ENCODE results near the gene USP12.

DNA sequence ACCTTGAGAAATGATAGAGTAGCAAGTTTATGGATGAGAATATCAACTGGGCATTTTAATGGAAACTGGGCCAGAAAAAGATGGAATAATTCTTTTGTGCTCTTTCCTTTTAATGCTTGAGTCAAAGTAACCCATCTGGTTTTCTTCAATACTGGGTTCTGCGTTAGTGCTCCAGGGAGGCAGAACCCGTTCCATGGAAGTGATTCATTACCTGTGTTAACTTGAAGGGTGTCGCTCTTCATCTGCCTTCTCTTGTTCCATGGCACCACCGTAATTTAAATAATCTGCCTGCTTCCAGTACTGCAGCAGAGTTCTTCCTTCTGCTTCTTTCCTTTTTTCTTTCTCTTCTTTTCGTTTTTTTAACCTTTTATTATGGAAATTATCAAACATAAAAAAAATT, 14.7 kb upstream of the USP12 start:
- TF ChIP-seq, protein P1, sequence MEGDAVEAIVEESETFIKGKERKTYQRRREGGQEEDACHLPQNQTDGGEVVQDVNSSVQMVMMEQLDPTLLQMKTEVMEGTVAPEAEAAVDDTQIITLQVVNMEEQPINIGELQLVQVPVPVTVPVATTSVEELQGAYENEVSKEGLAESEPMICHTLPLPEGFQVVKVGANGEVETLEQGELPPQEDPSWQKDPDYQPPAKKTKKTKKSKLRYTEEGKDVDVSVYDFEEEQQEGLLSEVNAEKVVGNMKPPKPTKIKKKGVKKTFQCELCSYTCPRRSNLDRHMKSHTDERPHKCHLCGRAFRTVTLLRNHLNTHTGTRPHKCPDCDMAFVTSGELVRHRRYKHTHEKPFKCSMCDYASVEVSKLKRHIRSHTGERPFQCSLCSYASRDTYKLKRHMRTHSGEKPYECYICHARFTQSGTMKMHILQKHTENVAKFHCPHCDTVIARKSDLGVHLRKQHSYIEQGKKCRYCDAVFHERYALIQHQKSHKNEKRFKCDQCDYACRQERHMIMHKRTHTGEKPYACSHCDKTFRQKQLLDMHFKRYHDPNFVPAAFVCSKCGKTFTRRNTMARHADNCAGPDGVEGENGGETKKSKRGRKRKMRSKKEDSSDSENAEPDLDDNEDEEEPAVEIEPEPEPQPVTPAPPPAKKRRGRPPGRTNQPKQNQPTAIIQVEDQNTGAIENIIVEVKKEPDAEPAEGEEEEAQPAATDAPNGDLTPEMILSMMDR (conservative IDR thresholded peaks at IDR 0.05) = no peak
- TF ChIP-seq ZFX (IDR thresholded peaks at IDR 0.05) = no peak

Measured in C4-2B (cell line).